ENCODE results near the gene TMIGD1. TPM values are rescaled to one million over a fixed set of nuclear protein-coding genes. Genes with fewer than 3 reads are reported as not detected.

The TMIGD1 gene
- total RNA-seq, 2 donors from 2014 or later: not detected

GRCh38 chr17:30279156-30279555, 54.7 kb downstream of the TMIGD1 start:
- Mint-ChIP-seq H3K9me3 (no peaks in the 10 kb centered on the region), H3K27ac (no peak overlapping the region), H3K36me3 (peaks cover 6% of the 10 kb centered on the region in 2 donors)
- DNase-seq (ENCODE audit: low spot score in 2 of 2) (no peak), ATAC-seq (no peak)

- Mint-ChIP-seq H3K36me3 (peaks cover 6 to 17% of the 10 kb centered on the region in 2 donors), H3K27ac (no peak overlapping the region), H3K9me3 (no peaks in the 10 kb centered on the region)
- ATAC-seq (no peak), DNase-seq (ENCODE audit: low spot score in 2 of 2) (no peak)
These were observed 55.8 kb downstream of the TMIGD1 start for GRCh38 chr17:30278032-30278431.

- ATAC-seq (no peak), DNase-seq (ENCODE audit: low spot score in 2 of 2) (no peak)
- peak overlapping the region in 1 of 2 donors; percentile 51 for H3K27ac Mint-ChIP-seq
- no peaks in the 10 kb centered on the region for H3K9me3 Mint-ChIP-seq
- peaks cover 17 to 27% of the 10 kb centered on the region in 2 donors for H3K36me3 Mint-ChIP-seq
These were observed 57.9 kb downstream of the TMIGD1 start for GRCh38 chr17:30275911-30276310.

- DNase-seq (ENCODE audit: low spot score in 2 of 2) (no peak), ATAC-seq (no peak)
- Mint-ChIP-seq H3K36me3 (peaks cover 20 to 29% of the 10 kb centered on the region in 2 donors), H3K9me3 (no peaks in the 10 kb centered on the region), H3K27ac (no peak overlapping the region)
These were observed 59.0 kb downstream of the TMIGD1 start for GRCh38 chr17:30274887-30275286.

GRCh38 chr17:30273373-30273772, 60.5 kb downstream of the TMIGD1 start:
- no peak for DNase-seq (ENCODE audit: low spot score in 2 of 2)
- Mint-ChIP-seq H3K36me3 (peaks cover 22 to 35% of the 10 kb centered on the region in 2 donors), H3K9me3 (no peaks in the 10 kb centered on the region), H3K27ac (peak overlapping the region in 1 of 2 donors; percentile 50)
- no peak for ATAC-seq

GRCh38 chr17:30271102-30271501, 62.8 kb downstream of the TMIGD1 start:
- peaks cover 20 to 35% of the 10 kb centered on the region in 2 donors for H3K36me3 Mint-ChIP-seq
- ATAC-seq: peak in 1 of 2 donors; percentile 41

GRCh38 chr17:30267625-30268024, 66.2 kb downstream of the TMIGD1 start:
- peaks cover 19 to 20% of the 10 kb centered on the region in 2 donors for H3K36me3 Mint-ChIP-seq
- ATAC-seq: no peak
- no peak for DNase-seq (ENCODE audit: low spot score in 2 of 2)
- no peaks in the 10 kb centered on the region for H3K9me3 Mint-ChIP-seq
- no peak overlapping the region for H3K27ac Mint-ChIP-seq

More at GRCh38 chr17:30271102-30271501, 62.8 kb downstream of the TMIGD1 start:
- DNase-seq (ENCODE audit: low spot score in 2 of 2): no peak
- Mint-ChIP-seq H3K27ac (no peak overlapping the region), H3K9me3 (no peaks in the 10 kb centered on the region)

Other genes starting within 250 kb of the TMIGD1 start
- 10 to 100 TPM; 22.0 to 33.6 TPM for gene NSRP1, start 217.2 kb downstream of the TMIGD1 start, total RNA-seq
- gene SLC6A4, start 98.4 kb downstream of the TMIGD1 start, total RNA-seq: not detected
- gene BLMH, start 42.1 kb downstream of the TMIGD1 start, total RNA-seq: 10 to 100 TPM; 38.3 to 54.7 TPM
- gene CPD, start 44.9 kb upstream of the TMIGD1 start, total RNA-seq: 10 to 100 TPM; 37.7 to 66.1 TPM
- 10 to 100 TPM; 31.5 to 43.1 TPM for gene GOSR1, start 143.4 kb upstream of the TMIGD1 start, total RNA-seq